NCI-H2227 treated with DMSO at 0.1 percent for 48 hours (cell line): Measurements from ENCODE around the gene NUTM2A.
"Not testable (repeated sequence)": the region's sequence is repeated elsewhere in the genome, so short reads cannot be mapped to it uniquely, and the experiment has no call there.

Experiments
- DNase-seq: peaks from one replicate; lab custom pipeline; 2025; lab: John Stamatoyannopoulos, UW

Gene NUTM2A

GRCh38 chr10:87247335-87247734 lies 22.1 kb downstream of the NUTM2A start:
- not testable (repeated sequence) for DNase-seq

- not testable (repeated sequence) for DNase-seq
These were observed 23.6 kb downstream of the NUTM2A start for GRCh38 chr10:87248818-87249353.

DNA sequence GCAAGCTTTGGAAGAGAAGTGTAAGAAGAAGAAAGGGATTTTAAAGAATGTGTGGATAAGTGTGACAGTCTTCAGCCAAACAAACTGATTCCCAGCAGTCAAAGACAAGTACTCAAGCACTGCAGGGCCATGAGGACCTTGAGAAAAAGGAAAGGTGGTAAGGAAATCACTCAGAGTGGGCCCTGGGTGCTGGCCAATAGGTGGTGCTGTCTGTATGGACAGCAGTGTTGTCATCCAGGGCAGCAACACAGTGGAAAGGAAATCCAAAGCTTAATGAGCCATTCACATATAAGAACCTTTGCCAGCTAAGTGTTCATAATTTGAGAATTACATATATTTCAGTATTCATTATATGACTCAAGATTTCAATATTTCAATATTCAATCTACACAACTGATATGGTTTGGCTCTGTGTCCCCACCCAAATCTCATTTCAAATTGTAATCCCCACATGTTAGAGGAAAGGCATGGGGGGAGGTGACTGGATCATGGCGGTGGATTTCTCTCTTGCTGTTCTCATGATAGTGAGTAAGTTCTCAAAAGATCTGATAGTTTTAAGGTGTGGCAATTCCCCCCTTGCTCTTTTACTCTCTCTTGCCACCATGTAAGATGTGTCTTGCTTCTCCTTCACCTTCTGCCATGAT lies 55.6 kb downstream of the NUTM2A start:
- DNase-seq, result not testable (repeated sequence)
